Measurements from ENCODE around the gene IYD. TPM values are rescaled to one million over a fixed set of nuclear protein-coding genes. Genes with fewer than 3 reads are reported as not detected.

IYD gene
- total and polyA plus RNA-seq, 9 of the 15 experiments (the other 6 are each of a cell fraction or from before 2014, with no cell fraction given): not detected

DNA sequence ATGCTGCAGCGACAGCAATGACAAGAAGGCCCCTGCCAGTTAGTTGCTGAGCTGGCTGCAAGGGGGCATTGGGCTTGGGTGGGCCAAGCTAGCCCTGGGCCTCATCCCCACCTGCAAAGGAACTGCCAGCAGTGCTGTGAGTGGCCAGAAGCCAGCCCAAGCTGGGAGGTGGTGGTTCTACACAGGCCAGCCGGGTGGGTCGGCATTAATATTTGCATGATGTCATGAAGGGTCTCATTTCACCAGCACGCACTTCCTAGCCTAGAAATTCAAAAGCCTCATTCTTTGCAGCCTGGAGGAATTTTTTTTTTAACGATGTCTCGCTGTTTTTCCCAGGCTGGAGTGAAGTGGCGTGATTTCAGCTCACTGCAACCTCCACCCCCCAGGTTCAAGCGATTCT, 62.0 kb downstream of the IYD start:
- Histone ChIP-seq H3K27me3 (ENCODE audit: control insufficient read depth in 2 of 2, insufficient read depth in 2 of 2, low read length in 2 of 2) (peaks cover 0 to 28% of the 10 kb centered on the region in 2 experiments; a peak in 4 of 5 replicates), H2AFZ (ENCODE audit: low read depth, low read length) (no peak overlapping the region), H3K4me3 (no peak overlapping the region), H3K4me2 (ENCODE audit: insufficient read depth, low read length) (no peak overlapping the region), H3K36me3 (ENCODE audit: control insufficient read depth, insufficient read depth, low read length) (no peaks in the 10 kb centered on the region), H3K4me1 (replicated peaks in 1 of 2; ENCODE audit: control insufficient read depth in 2 of 2, insufficient read depth in 2 of 2, low read length in 2 of 2) (no peaks in the 10 kb centered on the region), H3K9me3 (replicated peaks; ENCODE audit: control insufficient read depth, insufficient read depth, low read depth, low read length) (no peaks in the 10 kb centered on the region), H3K9me1 (ENCODE audit: control insufficient read depth, insufficient read depth, low read length) (no peaks in the 10 kb centered on the region), H3K9ac (ENCODE audit: insufficient read depth in 1 of 2, low read depth in 2 of 2, low read length in 2 of 2) (no peak overlapping the region), H4K20me1 (replicated peaks; ENCODE audit: control insufficient read depth, insufficient read depth, low read length) (no peaks in the 10 kb centered on the region), H3K27ac (ENCODE audit: extremely low read depth, low read depth, low read length) (no peak overlapping the region), H3K79me2 (ENCODE audit: control insufficient read depth, insufficient read depth, low read length) (no peaks in the 10 kb centered on the region)
- in situ Hi-C loops (cut with MboI): no loop called here
- ChIA-PET POLR2A (interaction anchor here (0.6 to 1.0 kb wide), 3 partner anchors 11 to 404 kb away, joined by 3 to 4 read pairs (median 3); no protein-coding TSS in a partner anchor), CTCF (ENCODE audit: low intra/inter-chr PET ratio) (no interaction called here)
- FAIRE-seq: no peak
- intact Hi-C loops (cut with micrococcal nuclease): no loop called here
- no TSS peak for BruUV-seq (replicated peaks)
- no peak for DNase-seq (ENCODE audit: extremely low read depth in 1 of 4, low spot score in 3 of 4)
- whole genome bisulfite sequencing (ENCODE audit: insufficient coverage, low coverage, missing lambda C conversion rate): 4% methylated on average over 8 of the region's 8 CpGs
- no peak for ATAC-seq
- no peak for TF ChIP-seq ZBTB12 (CRISPR knock-in tag; IDR thresholded peaks at IDR 0.05)
- TF ChIP-seq POLR2A (conservative IDR thresholded peaks at IDR 0.05): no peak
- no peak for TF ChIP-seq ZFP1 (CRISPR knock-in tag; IDR thresholded peaks at IDR 0.05)
- TF ChIP-seq TAF9B (IDR thresholded peaks at IDR 0.05; ENCODE audit: partially characterized antibody): no peak
- TF ChIP-seq ZNF764 (CRISPR knock-in tag; IDR thresholded peaks at IDR 0.05; ENCODE audit: low read depth): no peak
- TF ChIP-seq ARID1B (IDR thresholded peaks at IDR 0.05): no peak
- no peak for TF ChIP-seq HES1 (IDR thresholded peaks at IDR 0.05; ENCODE audit: low read depth)
- TF ChIP-seq SMARCA5 (IDR thresholded peaks at IDR 0.05): no peak
- TF ChIP-seq BCL6 (CRISPR knock-in tag; IDR thresholded peaks at IDR 0.05): no peak
- no peak for TF ChIP-seq ZNF165 (CRISPR knock-in tag; IDR thresholded peaks at IDR 0.05; ENCODE audit: borderline replicate concordance)
- no peak for TF ChIP-seq ZBTB17 (CRISPR knock-in tag; IDR thresholded peaks at IDR 0.05)
- no peak for TF ChIP-seq ESRRA (IDR thresholded peaks at IDR 0.05; ENCODE audit: borderline replicate concordance, low read depth)
- TF ChIP-seq FOS (IDR thresholded peaks at IDR 0.05; ENCODE audit: extremely low read depth, insufficient read length): no peak
- no peak for TF ChIP-seq MNT (conservative IDR thresholded peaks at IDR 0.05)
- no peak for TF ChIP-seq PRMT5 (CRISPR knock-in tag; IDR thresholded peaks at IDR 0.05)
- no peak for TF ChIP-seq ZNF280B (CRISPR knock-in tag; IDR thresholded peaks at IDR 0.05)
- TF ChIP-seq, protein P1, sequence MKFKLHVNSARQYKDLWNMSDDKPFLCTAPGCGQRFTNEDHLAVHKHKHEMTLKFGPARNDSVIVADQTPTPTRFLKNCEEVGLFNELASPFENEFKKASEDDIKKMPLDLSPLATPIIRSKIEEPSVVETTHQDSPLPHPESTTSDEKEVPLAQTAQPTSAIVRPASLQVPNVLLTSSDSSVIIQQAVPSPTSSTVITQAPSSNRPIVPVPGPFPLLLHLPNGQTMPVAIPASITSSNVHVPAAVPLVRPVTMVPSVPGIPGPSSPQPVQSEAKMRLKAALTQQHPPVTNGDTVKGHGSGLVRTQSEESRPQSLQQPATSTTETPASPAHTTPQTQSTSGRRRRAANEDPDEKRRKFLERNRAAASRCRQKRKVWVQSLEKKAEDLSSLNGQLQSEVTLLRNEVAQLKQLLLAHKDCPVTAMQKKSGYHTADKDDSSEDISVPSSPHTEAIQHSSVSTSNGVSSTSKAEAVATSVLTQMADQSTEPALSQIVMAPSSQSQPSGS (CRISPR knock-in tag; IDR thresholded peaks at IDR 0.05): no peak
- TF ChIP-seq RBBP5 (IDR thresholded peaks at IDR 0.05; ENCODE audit: borderline replicate concordance, insufficient read depth, low read length, poor library complexity, severe bottlenecking): no peak

Data from K562 (cell line).